Measurements from ENCODE around the gene GRP.
"Not testable (repeated sequence)": the region's sequence is repeated elsewhere in the genome, so short reads cannot be mapped to it uniquely, and the experiment has no call there.

The GRP gene

DNA sequence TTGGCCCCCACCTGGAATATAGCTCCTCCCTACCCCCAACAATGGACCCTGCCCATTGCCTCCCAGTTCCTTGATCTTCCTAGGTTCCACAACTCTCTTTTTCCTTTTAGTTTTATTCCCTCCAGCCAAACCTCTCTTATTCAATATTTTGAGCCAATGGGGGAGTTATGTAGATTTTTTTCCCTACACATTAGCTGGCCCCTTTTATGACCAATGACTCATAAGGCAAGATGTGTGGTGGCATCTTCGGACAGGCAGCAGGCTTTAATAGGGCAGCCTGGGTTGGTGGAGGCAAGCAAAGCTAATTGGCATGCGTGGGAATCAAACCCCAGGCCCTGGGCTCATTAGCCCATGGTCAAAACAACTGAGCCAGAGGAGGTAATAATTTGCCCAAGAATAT is 9.2 kb downstream of the GRP start:
- DNase-seq (ENCODE audit: low spot score): no peak

DNA sequence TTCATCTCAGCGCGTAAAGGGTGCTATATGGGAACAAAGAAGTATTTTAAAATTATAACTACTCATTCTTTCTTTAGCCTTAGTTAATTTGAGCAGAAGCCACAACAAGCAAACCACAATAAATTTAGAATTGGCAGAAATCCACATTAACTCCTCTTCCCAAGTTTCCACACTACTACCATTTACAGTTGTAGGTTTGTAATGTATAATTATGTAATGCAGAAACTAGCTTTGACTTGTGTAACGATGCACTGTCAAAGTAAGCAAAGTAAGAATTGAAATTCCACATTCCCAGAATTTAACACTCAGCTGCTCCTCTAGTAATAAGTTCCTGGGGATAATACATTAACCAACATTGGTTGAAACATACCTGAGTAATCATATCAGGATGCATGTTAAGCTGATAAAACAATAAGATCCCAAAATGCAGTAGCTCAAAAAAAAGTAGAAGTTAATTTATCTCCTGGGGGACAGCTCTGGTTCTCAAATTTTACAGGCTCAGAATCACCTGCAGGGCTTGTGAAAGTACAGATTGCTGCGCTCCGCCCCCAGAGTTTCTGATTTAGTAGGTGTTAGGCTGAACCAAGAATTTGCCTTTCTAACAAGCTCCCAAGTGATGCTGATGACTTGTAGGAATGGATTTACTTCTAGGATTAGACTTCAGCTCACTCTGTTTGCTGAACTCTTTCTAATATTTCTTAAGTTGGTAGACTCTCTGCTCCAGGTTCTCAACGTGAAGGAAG is 9.9 kb downstream of the GRP start:
- DNase-seq (ENCODE audit: low spot score): no peak

DNA sequence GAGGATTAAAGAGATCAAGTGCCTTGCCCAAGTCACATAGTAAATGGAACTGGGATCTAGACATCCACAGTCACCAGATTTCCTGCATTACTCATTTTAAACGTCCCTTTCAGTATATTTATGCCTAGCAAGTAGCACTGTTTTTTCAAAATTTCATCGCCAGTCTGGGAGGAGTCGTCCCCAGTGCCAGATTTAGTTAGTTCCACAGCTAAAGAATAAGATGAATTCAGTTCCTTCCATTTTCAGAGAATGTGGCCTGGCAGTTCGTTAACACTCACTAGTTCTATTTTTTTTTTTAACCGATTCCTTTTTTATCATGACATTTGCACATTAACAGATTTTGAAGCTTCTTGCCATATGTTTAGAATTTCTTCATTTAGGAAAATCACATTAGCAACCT is 11.2 kb downstream of the GRP start:
- DNase-seq (ENCODE audit: low spot score): no peak

DNA sequence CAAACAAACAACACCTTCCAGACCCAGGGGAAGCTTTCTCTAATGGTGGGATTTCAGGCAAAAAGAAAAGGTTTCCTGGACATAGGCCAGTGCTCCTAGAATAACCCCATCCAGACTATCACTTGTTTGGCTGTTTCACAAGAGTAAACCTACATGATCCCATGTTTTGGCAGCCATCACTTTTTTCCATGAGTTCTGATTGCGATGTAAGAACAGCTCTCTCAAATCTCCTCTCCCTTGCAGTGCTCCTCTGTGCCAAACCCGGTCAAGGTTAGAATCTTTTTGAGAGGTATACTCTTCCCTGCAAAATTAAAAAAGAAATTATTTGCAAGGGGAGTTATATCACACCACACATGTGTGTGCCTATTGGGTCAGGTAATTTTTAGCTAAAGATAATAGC is 11.9 kb downstream of the GRP start:
- no peak for DNase-seq (ENCODE audit: low spot score)

DNA sequence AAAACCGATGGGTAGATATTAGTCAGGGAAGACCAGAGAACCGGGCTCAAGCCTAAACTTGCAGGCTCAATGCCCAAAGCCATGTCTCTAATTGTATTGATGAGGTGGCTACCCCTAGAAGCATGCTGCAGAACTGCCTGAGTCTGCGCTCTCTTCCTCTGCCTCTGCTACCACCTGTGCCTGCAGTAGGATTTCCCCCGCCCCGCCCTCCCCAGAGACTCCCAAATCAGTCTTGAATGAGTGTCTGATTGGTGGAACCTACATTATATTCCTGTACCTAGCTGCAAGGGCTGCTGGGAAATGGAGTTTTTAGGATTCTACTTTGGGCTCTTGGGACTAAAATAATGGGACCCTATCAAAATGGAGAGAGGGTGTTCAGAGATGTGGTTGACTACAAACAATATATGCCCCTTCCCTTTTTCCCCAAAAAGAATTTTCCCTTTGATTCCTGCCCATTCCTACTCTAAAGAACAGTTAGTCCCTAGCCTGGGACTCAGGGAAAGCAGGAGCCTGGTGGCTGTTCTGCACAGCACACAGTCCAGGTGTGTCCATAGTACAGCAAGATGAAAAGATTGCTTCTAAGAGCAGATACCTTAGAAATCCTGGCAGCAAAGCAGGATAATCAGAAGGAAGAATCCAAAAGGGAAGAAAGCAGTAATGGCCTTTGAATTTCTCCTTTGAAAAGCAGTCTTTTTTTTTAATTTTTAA is 12.5 kb downstream of the GRP start:
- no peak for DNase-seq (ENCODE audit: low spot score)

DNA sequence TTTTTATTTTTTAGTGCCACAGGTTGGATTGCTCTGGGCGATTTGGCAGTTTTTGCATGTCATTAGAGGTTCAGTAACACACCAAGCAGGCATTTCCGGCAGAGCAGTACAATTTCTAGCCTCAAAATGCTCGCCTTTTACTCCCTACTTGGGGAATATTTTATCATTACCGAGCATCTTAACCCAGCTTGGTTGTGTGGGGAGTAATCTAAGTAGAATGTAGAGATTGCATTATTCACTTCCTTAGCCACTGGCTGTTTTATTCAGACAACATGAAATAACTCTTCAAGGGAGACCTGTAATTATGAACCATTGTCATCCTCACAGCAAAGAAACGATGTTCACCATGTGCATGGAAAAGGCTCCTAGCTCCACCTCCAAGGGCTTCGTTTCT is 13.1 kb downstream of the GRP start:
- no peak for DNase-seq (ENCODE audit: low spot score)

DNA sequence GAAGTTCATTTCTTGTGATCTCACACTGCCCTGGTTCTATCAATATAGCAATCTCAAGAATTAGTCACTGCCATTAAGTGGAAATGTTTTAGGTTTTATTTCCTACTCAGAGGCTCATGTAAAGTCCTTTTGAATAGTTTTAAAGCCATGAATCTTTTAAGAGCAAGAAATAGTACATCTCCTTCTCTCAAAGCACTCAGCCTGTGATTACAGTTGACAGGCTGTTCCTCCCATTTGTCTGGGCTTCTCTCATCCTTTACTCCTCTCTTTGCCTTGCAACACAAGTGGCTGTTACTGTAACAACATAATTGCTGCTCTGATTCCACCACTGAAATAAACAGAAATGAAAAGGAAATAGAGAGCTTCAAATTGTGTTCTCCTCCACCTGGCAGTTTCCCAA is 18.4 kb downstream of the GRP start:
- DNase-seq (ENCODE audit: low spot score): no peak

DNA sequence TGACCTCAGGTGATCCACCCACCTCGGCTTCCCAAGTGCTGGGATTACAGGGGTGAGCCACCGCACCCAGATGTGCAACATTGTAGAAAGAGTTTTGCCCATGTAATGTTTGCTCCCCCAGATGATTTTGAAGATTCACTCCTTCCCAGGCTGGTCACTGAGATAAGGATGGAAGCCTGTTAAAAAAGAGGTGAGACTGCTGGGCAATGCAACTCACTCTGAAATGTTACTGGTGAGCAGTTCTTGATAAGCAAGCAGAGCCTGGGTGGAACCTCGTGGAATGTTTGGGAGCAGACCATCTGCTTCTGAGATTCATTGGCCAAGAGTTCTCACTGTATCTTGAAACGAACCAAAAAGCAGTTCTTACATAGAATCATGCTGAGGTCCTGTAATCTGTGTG is 19.7 kb downstream of the GRP start:
- DNase-seq (ENCODE audit: low spot score): no peak

DNA sequence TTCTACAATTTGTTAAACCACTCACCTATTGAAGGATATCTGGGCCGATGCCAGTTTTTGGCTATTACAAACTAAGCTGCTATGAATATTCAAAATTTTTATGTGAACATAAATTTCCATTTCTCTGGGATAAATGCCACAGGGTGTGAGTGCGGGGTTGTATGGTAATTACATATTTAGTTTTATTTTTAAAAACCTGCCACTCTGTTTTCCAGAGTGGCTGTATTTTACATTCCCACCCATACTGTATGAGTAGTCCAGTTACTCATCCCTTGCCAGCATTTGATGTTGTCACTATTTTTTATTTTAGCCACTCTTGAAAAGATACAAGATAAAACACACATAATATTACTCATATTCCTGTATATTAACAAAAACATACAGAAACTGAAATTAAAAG is 22.9 kb downstream of the GRP start:
- DNase-seq (ENCODE audit: low spot score): no peak

DNA sequence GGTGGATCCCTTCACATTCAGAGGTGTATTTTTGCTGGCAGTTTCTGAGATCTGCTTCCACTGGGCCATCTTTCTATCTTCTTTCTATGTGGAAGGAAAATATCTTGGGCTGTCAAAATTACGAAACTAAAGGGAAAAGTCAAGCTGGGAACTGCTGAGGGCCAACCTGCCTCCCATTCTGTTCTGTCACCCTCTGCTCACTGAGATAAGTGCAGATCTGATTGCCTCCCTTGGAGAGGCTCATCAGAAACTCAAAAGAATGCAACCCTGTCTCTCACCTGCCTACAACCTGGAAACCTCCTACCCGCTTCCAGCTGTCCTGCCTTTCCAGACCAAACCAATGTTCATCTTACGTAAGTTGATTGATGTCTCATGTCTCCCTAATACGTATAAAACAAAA is 26.8 kb downstream of the GRP start:
- DNase-seq (ENCODE audit: low spot score): no peak

DNA sequence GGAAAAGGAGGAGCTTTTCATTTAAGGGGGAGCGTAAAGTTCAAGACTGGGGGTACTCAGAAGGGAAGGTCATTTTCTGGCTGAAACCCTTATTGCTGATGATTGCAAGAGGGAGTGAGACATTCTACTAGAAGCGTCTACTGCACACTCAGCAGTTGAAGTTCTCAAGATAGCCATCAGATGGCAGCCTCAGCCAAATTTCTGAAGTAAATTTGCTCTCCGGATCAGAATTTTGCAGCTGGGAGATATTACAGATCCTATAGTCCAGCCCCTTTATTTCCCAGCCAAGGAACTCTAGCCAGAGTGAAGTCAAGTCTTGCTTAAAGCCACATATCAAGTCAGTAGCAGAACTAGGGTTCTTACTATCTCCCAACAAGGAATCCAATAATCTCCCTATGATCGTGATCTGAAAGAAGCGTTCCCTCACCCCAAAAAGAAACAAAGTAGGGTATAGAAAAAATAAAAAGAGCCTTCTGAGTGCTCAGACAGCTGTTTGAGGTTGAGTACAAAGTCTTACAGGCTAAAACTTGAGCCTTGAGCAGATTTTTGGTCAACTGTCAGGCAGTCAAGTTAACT is 29.3 kb downstream of the GRP start:
- DNase-seq (ENCODE audit: low spot score): peak; percentile 22

DNA sequence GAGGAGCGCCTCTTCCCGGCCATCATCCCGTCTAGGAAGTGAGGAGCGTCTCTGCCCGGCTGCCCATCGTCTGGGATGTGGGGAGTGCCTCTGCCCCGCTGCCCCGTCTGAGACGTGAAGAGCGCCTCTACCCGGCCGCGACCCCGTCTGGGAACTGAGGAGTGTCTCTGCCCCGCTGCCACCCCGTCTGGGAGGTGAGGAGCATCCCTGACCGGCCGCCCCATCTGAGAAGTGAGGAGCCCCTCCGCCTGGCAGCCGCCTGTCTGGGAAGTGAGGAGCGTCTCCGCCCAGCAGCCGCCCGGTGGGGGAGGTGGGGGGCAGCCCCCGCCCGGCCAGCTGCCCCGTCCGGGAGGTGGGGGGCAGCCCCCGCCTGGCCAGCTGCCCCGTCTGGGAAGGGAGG is 35.5 kb downstream of the GRP start:
- not testable (repeated sequence) for DNase-seq (ENCODE audit: low spot score)

DNA sequence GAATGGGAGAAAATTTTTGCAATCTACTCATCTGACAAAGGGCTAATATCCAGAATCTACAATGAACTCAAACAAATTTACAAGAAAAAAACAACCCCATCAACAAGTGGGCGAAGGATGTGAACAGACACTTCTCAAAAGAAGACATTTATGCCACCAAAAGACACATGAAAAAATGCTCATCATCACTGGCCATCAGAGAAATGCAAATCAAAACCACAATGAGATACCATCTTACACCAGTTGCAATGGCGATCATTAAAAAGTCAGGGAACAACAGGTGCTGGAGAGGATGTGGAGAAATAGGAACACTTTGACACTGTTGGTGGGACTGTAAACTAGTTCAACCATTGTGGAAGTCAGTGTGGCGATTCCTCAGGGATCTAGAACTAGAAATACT is 41.9 kb downstream of the GRP start:
- not testable (repeated sequence) for DNase-seq (ENCODE audit: low spot score)

DNA sequence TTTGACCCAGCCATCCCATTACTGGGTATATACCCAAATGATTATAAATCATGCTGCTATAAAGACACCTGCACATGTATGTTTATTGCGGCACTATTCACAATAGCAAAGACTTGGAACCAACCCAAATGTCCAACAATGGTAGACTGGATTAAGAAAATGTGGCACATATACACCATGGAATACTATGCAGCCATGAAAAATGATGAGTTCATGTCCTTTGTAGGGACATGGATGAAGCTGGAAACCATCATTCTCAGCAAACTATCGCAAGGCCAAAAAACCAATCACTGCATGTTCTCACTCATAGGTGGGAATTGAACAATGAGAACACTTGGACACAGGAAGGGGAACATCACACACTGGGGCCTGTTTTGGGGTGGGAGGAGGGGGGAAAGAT is 42.3 kb downstream of the GRP start:
- DNase-seq (ENCODE audit: low spot score): not testable (repeated sequence)

DNA sequence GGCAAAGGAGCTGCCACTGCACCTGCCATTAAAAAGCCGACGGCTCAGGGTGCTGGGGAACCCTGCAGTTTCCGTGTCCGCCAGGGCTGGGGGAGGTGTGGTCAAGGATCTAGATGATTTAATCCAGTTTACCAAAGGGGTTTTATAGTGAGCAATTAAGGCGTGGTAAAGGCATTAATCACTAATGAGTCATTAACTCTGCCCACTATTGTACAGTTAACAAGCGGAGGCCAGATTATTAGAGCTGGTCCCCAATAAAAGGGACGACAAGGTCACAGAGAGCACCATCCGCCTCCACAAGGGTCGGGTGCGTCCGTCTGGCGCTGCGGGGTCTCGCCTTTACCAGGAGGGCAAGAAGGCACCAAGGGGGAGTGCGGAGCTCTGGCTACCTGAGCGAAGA is 43.7 kb downstream of the GRP start:
- DNase-seq (ENCODE audit: low spot score): no peak

DNA sequence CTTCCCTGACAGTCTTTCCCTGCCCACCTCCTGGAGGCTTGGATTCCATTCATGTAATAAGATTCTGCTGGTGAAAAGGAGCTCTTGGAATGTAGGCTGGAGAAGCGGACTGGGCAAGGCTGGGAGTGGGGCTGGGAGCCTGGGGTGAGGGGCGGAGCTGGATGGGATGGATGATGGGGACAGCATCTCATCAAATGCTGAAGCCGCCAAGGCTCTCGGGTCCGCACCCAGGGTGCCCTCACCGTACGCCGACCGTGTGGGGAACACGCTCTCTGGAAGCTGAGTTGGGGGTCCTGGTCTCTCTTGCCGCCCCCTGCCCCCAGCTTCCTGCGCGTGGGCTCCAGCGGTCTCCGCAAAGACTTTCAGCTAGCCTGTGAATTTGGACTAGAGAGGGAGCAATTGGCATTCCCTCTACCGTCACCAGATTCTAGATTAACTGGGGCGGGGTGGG is 44.2 kb downstream of the GRP start:
- no peak for DNase-seq (ENCODE audit: low spot score)

DNA sequence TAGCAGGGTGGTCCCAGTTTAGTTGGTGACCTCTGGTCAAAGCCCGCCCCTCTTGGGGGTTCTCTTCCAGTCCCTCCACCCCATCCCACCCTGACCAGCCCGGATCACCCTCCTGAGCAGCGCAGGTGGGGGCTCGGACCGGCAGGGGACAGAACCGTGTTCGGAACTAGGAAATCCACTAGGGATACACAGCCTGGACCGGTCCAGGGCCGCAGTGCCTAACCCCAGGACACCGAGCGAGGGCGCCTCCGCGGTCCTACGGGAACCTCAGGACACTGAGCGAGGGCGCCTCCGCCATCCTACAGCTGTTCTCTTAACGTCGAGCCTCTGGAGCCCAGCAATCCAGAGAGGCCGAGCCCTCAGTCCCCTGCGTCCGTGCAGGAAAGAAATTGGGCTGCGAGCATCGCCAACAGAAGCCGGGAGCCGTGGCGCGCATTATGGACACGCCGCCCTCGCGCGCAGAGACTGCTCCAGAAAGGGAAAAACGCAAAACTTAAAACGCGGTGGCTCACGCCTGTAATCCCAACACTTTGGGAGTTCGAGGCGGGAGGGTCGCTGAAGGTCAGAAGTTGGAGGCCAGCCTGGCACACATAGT is 44.8 kb downstream of the GRP start:
- no peak for DNase-seq (ENCODE audit: low spot score)

DNA sequence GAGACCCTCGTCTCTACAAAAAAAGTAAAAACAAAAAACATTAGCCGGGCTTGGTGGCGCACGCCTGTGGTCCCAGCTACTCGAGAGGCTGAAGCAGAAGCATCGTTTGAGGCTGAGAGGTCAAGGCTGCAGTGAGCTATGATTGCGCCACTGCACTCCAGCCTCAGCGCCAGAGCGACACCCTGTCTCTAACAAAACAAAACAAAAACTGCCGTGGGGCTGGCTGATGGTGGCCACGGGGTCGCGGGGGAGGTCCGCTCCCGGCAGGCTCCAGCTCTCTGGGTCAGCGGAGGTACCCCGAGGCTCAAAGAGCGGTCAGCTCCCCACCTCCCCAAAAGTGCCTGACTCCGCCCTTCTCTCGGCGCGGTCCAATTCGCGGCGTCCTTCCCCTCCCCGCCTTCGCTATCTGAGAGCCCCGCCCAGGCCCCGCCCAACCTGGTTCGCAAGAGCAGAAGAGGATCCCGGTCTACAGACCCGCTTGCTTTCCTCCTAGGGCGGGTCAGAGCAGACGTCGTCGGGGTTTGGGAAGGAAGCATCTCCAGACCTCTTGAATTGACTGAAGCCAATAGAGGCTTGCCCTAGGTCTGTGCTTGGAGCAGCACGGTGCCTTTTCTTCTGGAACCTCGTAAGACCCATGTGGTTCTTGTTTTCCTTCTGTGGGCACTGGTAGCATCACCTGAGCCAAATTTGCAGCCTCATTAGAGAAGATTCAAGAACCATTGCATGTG is 45.5 kb downstream of the GRP start:
- DNase-seq (ENCODE audit: low spot score): no peak

DNA sequence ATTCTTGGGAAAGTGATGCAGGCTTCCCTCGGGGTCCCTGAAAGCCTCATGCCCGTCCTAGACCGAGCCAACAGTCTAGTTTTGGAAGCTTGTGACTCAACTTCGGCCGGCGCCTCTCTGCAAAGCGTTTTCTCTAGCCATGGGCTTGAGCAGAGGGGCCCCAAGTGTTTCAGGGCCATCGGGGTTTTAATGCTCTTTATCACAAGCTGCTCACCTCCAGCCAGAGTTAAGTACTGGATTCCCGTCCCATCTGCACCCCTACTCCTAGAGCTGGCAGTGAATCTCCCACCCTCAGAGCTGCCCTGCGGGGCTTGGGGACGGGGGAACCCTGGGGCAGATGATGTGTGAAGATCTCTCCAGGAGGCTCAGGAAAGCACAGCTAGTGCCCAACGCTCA is 46.0 kb downstream of the GRP start:
- DNase-seq (ENCODE audit: low spot score): no peak

DNA sequence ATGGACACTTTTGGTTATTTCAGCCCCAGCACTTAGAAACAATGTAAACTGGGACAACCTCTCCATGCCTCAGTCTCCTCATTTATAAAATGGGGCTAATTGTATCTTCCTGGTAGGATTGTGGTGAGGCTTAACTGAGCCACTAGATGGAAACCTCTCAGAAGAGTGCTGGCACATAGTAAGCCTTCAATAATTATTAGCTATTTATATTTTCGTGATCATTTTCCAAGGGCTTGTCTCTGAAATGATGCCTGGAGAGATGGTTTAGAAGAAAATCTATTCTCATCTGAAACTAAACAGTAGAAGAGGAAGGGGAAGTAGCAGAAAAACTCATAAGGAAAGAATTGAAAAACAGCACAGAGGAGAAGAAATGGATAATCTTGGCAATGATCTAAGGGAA is 46.5 kb downstream of the GRP start:
- no peak for DNase-seq (ENCODE audit: low spot score)

DNA sequence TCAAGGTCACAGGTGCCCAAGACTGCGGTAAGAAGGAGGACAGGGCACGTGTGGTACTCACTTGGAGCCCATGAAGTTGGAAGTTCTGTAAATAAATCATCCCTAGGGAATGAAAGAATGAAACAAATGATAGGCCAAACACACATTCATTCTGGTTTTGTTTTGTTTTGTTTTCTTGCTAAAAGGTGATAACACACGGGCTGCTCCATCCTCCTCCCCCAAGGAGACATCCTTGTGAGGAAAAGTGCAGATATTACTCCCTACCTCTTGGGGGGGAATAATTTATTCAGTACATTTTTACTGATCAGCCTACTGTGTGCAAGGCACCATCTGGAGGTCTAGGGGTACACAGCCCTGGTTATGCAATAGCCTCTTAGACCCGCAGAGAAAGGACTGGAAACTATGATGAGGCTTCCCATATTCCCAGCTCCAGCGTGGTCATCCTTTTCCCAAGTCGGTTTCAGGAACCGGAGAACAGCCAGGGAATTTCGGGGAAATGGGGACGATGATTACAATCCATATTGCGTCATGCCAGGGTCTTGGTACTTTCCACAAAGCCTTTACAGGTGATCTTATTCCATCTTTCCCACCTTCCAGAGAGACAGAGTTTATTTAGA is 47.0 kb downstream of the GRP start:
- DNase-seq (ENCODE audit: low spot score): no peak

DNA sequence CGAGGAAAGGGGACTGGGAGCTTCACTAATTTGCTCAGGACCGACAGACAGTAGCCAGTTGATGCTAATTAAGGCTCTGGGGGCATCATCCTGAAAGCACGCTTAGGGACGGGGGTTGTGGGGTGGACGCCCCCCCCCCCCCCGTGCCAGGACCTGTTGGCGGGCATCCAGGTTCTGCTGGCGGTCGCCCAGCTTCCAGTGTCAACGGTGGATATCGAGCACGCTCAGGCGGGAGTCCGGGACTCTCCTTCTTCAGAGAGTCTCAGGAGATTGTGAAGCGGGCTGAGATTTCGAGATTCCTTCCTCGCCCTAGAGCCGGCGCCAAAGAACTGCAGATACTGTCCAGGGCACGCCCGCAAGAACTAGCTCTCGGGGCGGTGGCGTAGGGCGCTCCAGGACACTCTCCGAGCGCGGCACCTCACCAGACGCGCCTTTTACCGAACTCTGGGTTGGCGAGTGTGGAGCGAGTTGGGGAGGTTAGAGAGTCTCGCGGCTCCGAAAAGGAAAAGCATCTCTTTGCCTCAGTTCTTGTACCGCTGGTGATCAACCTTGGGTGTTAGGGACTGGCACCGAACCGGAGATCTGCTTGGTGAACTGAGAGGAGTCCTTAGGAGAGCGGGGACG is 47.7 kb downstream of the GRP start:
- DNase-seq (ENCODE audit: low spot score): no peak

All from CD4-positive, alpha-beta T cell treated with Interleukin-2 at 100 ng/mL for 4 hours (primary cell).